IMR-90 (cell line): ENCODE data around the gene LRRC8B. TPM values are rescaled to one million over a fixed set of nuclear protein-coding genes. Genes with fewer than 3 reads are reported as not detected.

Experiments
- ATAC-seq: fragments of 200-7000 bp; cut with Tn5 transposase; 2 replicates; pipeline ENCODE4 v1.9.1; 2020; ENCODE audit warnings: low read depth, mild to moderate bottlenecking, moderate library complexity
- BruUV-seq: library from RNA; stranded (reverse); fragments of 400-500 nt; replicated peaks from 2 replicates; lab custom pipeline; 2021; lab: Mats Ljungman, UMichigan
- CTCF ChIA-PET: fragments of 300-600 bp; formaldehyde crosslinking; extraction: SDS; loops from one replicate; lab custom pipeline; 2021; ENCODE audit warnings: antibody characterized with exemption; lab: Yijun Ruan, JAX
- POLR2A ChIA-PET: fragments of 300-600 bp; sonication (Branson Sonifier 250); formaldehyde crosslinking; loops from one replicate; lab custom pipeline; 2022; ENCODE audit warnings: antibody characterized with exemption; ENCODE audit not compliant: unreplicated experiment; lab: Charles Lee
- DNase-seq: peaks from one replicate; pipeline ENCODE4 v3.0.0; 2013
- H2AFZ ChIP-seq: replicated peaks from 2 replicates; pipeline ENCODE3; 2013; ENCODE audit warnings: low read length, mild to moderate bottlenecking; ENCODE audit not compliant: poor library complexity
- H2AK5ac ChIP-seq: 2 replicates; pipeline ENCODE4 v1.6.1; 2013; ENCODE audit warnings: low read depth, low read length, inconsistent platforms
- H2AK9ac ChIP-seq: replicated peaks from 2 replicates; pipeline ENCODE3; 2013; ENCODE audit warnings: mild to moderate bottlenecking, low read depth, low read length, moderate library complexity; ENCODE audit not compliant: poor library complexity
- H2BK120ac ChIP-seq: 2 replicates; pipeline ENCODE4 v1.6.1; 2013; ENCODE audit warnings: low read depth, low read length, inconsistent platforms
- H2BK15ac ChIP-seq: 3 replicates; pipeline ENCODE4 v1.6.1; 2013; ENCODE audit warnings: low read depth, low read length, inconsistent platforms
- H2BK20ac ChIP-seq: 2 replicates; pipeline ENCODE4 v1.6.1; 2013; ENCODE audit warnings: low read depth, mild to moderate bottlenecking, inconsistent platforms, low read length, moderate library complexity
- H2BK5ac ChIP-seq: 2 replicates; pipeline ENCODE4 v1.6.1; 2013; ENCODE audit warnings: mild to moderate bottlenecking, low read depth, low read length, inconsistent platforms; ENCODE audit not compliant: poor library complexity, severe bottlenecking
- H3K14ac ChIP-seq: replicated peaks from 2 replicates; pipeline ENCODE4 v1.6.1; 2013; ENCODE audit warnings: low read depth, low read length, inconsistent platforms
- H3K18ac ChIP-seq: 2 replicates; pipeline ENCODE4 v1.6.1; 2013; ENCODE audit warnings: low read depth, low read length, control low read depth
- H3K23ac ChIP-seq: 2 replicates; pipeline ENCODE4 v1.6.1; 2013; ENCODE audit warnings: low read depth, low read length, inconsistent platforms
- H3K27ac ChIP-seq: 2 replicates; pipeline ENCODE4 v1.5.1; 2013; ENCODE audit warnings: mild to moderate bottlenecking, control low read depth, low read length; ENCODE audit not compliant: insufficient read depth
- H3K27me3 ChIP-seq: 2 replicates; pipeline ENCODE4 v1.6.1; 2013; ENCODE audit warnings: low read length; ENCODE audit not compliant: control insufficient read depth, insufficient read depth
- H3K36me3 ChIP-seq: 2 replicates; pipeline ENCODE4 v1.6.1; 2013; ENCODE audit warnings: low read length, mixed read lengths; ENCODE audit not compliant: control insufficient read depth, insufficient read depth
- H3K4ac ChIP-seq: 2 replicates; pipeline ENCODE4 v1.6.1; 2013; ENCODE audit warnings: low read depth, low read length, inconsistent platforms
- H3K4me1 ChIP-seq: 2 replicates; pipeline ENCODE4 v1.6.1; 2013; ENCODE audit warnings: low read length, mixed read lengths; ENCODE audit not compliant: control insufficient read depth, insufficient read depth
- H3K4me2 ChIP-seq: 2 replicates; pipeline ENCODE4 v1.6.1; 2013; ENCODE audit warnings: low read depth, mild to moderate bottlenecking, control low read depth, low read length, moderate library complexity
- H3K4me3 ChIP-seq: 2 replicates; pipeline ENCODE4 v1.5.1; 2013; ENCODE audit warnings: low read depth, mild to moderate bottlenecking, control low read depth, low read length, moderate library complexity; ENCODE audit not compliant: insufficient read depth
- H3K56ac ChIP-seq: 2 replicates; pipeline ENCODE4 v1.6.1; 2013; ENCODE audit warnings: low read length, inconsistent platforms; ENCODE audit not compliant: insufficient read depth; ENCODE audit errors: extremely low read depth
- H3K79me1 ChIP-seq, 2 experiments: 2 replicates each; pipeline ENCODE4 v1.6.1; 2013; ENCODE audit warnings: low read length in 2 of 2, inconsistent platforms in 1 of 2, low read depth in 1 of 2
- H3K9ac ChIP-seq: 2 replicates; pipeline ENCODE4 v1.6.1; 2013; ENCODE audit warnings: low read depth, low read length, control low read depth
- H3K9me1 ChIP-seq: 2 replicates; pipeline ENCODE4 v1.6.1; 2013; ENCODE audit warnings: low read length, inconsistent platforms; ENCODE audit not compliant: insufficient read depth
- H3K9me3 ChIP-seq: 2 replicates; pipeline ENCODE4 v1.6.1; 2013; ENCODE audit warnings: low read length; ENCODE audit not compliant: control insufficient read depth, insufficient read depth
- H4K20me1 ChIP-seq: 2 replicates; pipeline ENCODE4 v1.6.1; 2013; ENCODE audit warnings: low read length, inconsistent platforms; ENCODE audit not compliant: insufficient read depth
- H4K5ac ChIP-seq: 2 replicates; pipeline ENCODE4 v1.6.1; 2013; ENCODE audit warnings: mild to moderate bottlenecking, low read depth, low read length, control low read depth
- H4K8ac ChIP-seq, 2 experiments: 2 replicates each; pipeline ENCODE4 v1.6.1; 2013; ENCODE audit warnings: low read depth in 2 of 2, low read length in 2 of 2, control low read depth in 1 of 2, inconsistent platforms in 1 of 2
- H4K91ac ChIP-seq: 2 replicates; pipeline ENCODE4 v1.6.1; 2013; ENCODE audit warnings: low read depth, low read length, inconsistent platforms; ENCODE audit not compliant: insufficient read depth
- CEBPB ChIP-seq: IDR thresholded peaks from 2 replicates; pipeline ENCODE4 v1.6.1; 2012; ENCODE audit warnings: low read depth, low read length, improper control_type of control experiment
- MAZ ChIP-seq: IDR thresholded peaks from 2 replicates; pipeline ENCODE4 v1.6.1; 2012; ENCODE audit warnings: low read depth, mild to moderate bottlenecking, low read length, improper control_type of control experiment, moderate library complexity, borderline replicate concordance
- RAD21 ChIP-seq: IDR thresholded peaks from 2 replicates; pipeline ENCODE4 v1.6.1; 2012; ENCODE audit warnings: low read length, improper control_type of control experiment
- RFX5 ChIP-seq: IDR thresholded peaks from 2 replicates; pipeline ENCODE4 v1.8.0; 2012; ENCODE audit warnings: low read depth, mild to moderate bottlenecking, low read length, moderate library complexity
- WGBS, 2 experiments: methylation state at CpG; one replicate each; pipeline versions ENCODE4 v1.1.5 to v1.1.7; 2013; ENCODE audit warnings: missing lambda C conversion rate in 2 of 2; ENCODE audit not compliant: insufficient read length in 1 of 2; ENCODE audit errors: extremely low coverage in 2 of 2; 5-methylcytosine and 5-hydroxymethylcytosine counted together
- dilution Hi-C: fragments of 300-500 bp; cut with HindIII; formaldehyde crosslinking; loops from one replicate; pipeline ENCODE4 v1.14.3; 2018; ENCODE audit warnings: low sequenced_read_pairs; ENCODE audit not compliant: unreplicated experiment
- in situ Hi-C: fragments of 300-500 bp; cut with MboI; formaldehyde crosslinking; loops from 3 replicates; pipeline ENCODE4 v1.14.3; 2019; ENCODE audit warnings: low sequenced_read_pairs, inconsistent platforms, mixed read lengths
- intact Hi-C: fragments of 100-400 bp; cut with micrococcal nuclease; formaldehyde crosslinking; loops from 2 replicates; pipeline ENCODE4 v1.10.0; 2022
- polyA plus RNA-seq, 3 experiments: library from polyadenylated mRNA; depleted of rRNA; stranded (reverse); fragments of >200 nt; gene quantifications; 2 replicates each; pipeline ENCODE4 v1.2.3, GENCODE V29; 2012; ENCODE audit warnings: low replicate concordance in 1 of 3
- total RNA-seq: library from RNA; depleted of rRNA; stranded (reverse); fragments of >200 nt; gene quantifications from 2 replicates; pipeline ENCODE4 v1.2.3, GENCODE V29; 2012
- TF ChIP-seq, protein P1 (sequence below): conservative IDR thresholded peaks from 2 replicates; pipeline ENCODE4 v1.5.1; 2012; ENCODE audit warnings: mild to moderate bottlenecking, low read depth, low read length, improper control_type of control experiment

LRRC8B gene
- total and polyA plus RNA-seq, 2 of the 4 experiments (the other 2 are of a cell fraction) = 0.74 to 1.8 TPM

DNA sequence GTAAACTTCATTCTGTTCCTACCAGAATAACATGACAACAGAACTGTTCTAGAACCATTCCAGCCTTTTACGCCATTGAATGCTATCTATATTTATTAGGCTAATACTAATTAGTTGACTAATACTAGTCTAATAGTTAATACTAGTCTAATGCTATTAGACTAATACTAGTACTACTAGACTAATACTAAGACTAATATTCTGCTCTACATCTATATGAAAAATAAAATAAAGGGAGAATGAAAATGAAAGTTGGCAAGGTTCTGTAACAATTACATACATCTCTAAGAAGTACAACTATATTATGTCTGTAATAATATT lies 40.9 kb upstream of the LRRC8B start:
- H3K4me3 ChIP-seq = no peak overlapping the region
- intact Hi-C loops (loop anchor here (1.0 to 2.0 kb wide), 4 partner anchors 116 to 280 kb away; partner anchors contain the start of gene LRRC8C), dilution Hi-C loops (loop anchor here (25.0 kb wide), 1 partner anchor 104 kb away; no protein-coding TSS in a partner anchor), in situ Hi-C loops (loop anchor here (10.0 to 25.0 kb wide), 2 partner anchors 281 to 504 kb away; partner anchors contain the start of gene ZNF326)
- H3K56ac ChIP-seq = no peak overlapping the region
- no peak overlapping the region for H3K18ac ChIP-seq
- TF ChIP-seq RAD21 (no peak), MAZ (no peak), CEBPB (no peak), RFX5 (no peak)
- TF ChIP-seq, protein P1, sequence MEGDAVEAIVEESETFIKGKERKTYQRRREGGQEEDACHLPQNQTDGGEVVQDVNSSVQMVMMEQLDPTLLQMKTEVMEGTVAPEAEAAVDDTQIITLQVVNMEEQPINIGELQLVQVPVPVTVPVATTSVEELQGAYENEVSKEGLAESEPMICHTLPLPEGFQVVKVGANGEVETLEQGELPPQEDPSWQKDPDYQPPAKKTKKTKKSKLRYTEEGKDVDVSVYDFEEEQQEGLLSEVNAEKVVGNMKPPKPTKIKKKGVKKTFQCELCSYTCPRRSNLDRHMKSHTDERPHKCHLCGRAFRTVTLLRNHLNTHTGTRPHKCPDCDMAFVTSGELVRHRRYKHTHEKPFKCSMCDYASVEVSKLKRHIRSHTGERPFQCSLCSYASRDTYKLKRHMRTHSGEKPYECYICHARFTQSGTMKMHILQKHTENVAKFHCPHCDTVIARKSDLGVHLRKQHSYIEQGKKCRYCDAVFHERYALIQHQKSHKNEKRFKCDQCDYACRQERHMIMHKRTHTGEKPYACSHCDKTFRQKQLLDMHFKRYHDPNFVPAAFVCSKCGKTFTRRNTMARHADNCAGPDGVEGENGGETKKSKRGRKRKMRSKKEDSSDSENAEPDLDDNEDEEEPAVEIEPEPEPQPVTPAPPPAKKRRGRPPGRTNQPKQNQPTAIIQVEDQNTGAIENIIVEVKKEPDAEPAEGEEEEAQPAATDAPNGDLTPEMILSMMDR = no peak
- no peak overlapping the region for H4K91ac ChIP-seq
- no peak overlapping the region for H2BK20ac ChIP-seq
- H3K9me1 ChIP-seq = no peaks in the 10 kb centered on the region
- no peak overlapping the region for H4K8ac ChIP-seq
- ATAC-seq = no peak
- H2AFZ ChIP-seq = no peak overlapping the region
- no CpG with 5 or more reads among the region's 1 CpG for WGBS, 2 experiments
- H3K4ac ChIP-seq = no peak overlapping the region
- H3K4me1 ChIP-seq = no peaks in the 10 kb centered on the region
- H3K36me3 ChIP-seq = no peaks in the 10 kb centered on the region
- no peak overlapping the region for H2BK120ac ChIP-seq
- H3K9ac ChIP-seq = no peak overlapping the region
- no peak overlapping the region for H3K27ac ChIP-seq
- H3K4me2 ChIP-seq = no peak overlapping the region
- no peak overlapping the region for H3K23ac ChIP-seq
- ChIA-PET CTCF (interaction anchor here (0.5 to 4.0 kb wide), 4 partner anchors 16 to 506 kb away, joined by 4 to 32 read pairs (median 4); no protein-coding TSS in a partner anchor), POLR2A (no interaction called here)
- no peak overlapping the region for H2AK5ac ChIP-seq
- DNase-seq = no peak
- H3K79me1 ChIP-seq = no peaks in the 10 kb centered on the region
- no peak overlapping the region for H2BK5ac ChIP-seq
- no peak overlapping the region for H2BK15ac ChIP-seq
- no peaks in the 10 kb centered on the region for H3K9me3 ChIP-seq
- H4K20me1 ChIP-seq = no peaks in the 10 kb centered on the region
- no peak overlapping the region for H4K5ac ChIP-seq
- no peak overlapping the region for H3K14ac ChIP-seq
- BruUV-seq = no TSS peak
- peaks cover 6% of the 10 kb centered on the region for H3K27me3 ChIP-seq
- no peak overlapping the region for H2AK9ac ChIP-seq
